AG20443 (cell line): ENCODE data around the gene GRIN2C.

Experiments
- DNase-seq: peaks from one replicate; pipeline ENCODE4 v3.0.0; 2012; ENCODE audit warnings: low spot score, mixed read lengths

The GRIN2C gene

DNA sequence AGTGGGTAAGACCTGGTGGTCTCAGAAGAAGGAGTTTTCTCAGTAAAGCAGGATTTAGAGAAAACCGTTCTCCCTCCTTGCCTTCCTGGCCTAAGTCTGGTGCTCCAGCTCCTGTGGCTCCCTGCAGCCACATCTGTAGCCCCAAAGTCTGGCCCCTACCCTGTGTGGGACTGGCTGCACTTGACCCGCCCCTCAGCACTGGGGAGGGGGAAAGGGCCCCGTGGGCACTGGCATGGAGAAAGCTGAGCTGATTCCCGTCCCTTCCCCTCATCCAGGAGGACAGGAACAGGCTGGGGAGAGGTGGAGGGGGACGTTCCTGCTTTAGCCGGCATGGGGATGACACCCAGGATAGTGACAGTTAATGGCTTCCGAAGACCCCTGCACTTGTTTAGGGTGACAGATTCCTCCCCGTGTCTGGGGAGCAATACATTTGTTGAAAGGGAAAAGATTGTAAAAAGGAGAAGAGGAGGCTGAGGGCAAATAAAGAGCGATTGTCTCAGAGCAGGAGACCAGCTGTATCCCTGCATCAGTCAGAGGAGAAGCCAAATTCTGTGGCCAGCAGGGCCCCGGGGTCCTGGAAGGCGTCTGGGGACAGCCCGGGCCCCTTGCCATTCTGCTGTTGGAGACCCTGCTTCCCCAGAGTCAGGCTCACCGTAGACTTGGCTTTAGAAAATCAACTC lies 37.9 kb downstream of the GRIN2C start:
- no peak for DNase-seq

DNA sequence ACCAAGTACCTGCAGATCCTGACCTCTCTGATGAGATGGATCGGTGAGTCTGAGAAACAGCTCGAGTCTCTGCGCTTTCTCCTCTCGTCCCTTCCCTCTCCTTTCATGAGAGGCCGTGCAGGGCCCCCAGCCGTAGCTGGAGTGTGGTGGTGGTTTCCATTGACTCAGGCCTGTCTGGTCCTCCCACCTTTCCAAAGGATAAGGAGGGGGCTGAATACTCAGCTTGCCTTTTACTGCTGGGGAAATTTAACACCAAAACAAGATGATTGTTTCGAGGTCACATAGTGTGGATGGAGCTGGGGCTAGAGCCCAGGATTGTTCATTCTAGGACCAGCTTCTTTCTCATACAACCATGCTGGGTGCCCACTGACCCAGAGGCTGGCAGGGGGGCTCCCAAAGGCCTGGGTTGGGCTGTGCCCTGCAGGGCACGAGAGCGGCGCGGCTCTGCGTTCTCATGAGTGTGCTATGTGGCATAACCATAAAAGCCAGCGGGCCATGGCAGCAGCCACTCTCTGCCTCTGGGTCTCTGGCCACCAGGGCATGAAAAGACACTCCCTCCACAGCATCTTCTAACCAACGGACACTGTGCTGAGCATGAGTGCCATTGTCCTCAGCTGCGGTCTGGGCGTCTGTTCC lies 39.8 kb downstream of the GRIN2C start:
- no peak for DNase-seq

DNA sequence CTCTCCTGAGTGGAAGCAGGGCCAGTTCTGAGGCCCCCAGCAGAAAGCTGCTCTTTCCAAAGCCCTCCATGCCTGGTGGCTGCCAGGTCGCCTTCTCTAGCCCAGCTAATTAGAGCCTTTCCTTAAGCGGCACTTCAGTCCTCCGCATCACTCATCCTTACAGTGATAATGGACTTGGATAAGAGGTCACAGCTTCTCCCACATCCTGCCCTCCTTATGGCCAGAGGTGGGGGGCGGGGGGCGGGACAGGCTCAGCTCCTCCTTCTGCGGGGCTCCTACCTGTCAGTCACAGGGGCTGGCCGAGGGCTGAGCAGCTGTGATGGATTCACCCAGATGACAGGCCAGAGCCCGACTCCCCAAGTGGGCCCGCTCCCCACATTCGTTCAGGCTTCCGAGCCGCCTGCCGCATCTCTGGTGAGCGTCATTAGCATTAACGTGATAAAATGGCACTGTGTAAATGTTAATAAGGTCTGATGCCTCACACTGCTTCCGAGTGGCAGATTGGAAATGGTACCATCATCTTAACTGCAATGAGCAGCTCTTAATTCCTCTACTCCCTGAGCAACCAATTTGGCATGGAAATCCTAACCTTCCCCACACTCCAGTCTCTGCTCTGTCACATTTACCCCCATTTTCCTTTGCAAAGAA lies 41.3 kb downstream of the GRIN2C start:
- no peak for DNase-seq

DNA sequence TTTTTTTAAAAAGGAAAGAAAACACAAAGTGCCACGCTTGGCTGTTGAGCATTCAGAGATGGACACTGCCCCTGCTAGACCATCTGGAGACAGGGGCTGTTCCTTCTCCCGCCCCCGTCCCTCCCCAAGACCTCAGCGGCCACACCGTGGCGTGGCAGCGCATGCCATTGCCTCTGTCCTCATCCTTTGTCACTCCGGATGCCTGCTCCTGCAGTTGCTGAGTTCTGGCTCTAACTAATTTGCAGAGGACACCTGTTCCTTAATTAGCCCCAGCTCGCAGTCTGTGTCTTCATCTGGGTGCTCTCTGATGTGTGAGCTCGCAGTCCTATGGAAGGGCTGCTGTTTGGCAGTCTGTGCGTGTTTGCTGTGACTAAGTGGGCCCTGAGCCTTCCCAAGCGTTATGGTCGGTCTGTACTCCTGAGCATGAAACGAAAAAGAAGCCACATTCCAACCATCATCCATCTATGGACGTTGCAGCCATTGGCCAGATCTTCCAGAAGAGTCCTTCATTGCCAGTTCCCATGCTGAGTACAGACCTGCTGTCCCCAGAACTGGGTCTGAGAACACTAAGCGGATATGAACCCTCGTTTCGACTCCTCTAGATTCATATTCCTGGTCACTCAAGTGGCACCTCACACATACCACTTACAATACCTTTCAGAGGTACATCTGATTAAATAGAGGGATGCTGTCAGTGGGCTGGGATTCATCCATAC lies 42.6 kb downstream of the GRIN2C start:
- no peak for DNase-seq

DNA sequence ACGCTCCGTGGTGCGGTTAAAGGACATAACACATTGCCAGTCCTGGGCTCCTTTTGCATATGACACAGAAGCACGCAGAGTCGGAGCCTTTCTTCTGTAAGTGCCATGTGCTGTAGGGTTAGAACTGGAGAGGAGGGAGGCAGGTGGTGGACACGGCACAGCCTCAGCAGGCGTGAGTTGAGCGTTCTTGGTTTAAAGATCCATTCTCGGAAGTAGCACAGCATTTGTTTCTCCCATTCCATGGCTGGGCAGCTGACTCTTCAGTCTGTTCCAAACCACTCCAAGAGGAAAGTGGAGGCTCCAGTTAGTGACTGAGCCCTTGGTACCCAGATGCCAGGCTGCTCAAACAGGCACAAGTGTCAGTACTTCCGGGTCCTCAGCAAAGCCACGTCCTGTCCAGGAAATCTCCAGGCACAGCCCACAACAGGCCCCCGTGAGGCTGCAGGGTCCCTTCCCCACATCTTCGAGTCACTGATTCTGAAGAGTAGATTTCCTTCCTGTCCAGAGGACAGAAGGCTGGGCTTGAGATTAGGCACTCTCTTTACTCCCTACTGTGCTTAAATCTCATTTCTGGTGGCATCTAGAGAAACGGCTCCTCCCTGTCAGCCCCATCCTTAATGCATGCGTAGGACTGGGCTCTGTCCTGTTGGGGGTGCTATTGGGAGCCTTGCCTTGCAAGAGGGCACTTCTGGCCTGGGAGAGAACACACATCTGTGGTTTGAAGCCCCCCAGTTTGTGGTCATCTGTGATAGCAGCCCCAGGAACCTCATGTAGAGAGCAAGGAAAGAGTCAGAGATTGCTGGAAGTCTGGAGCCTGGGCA lies 43.9 kb downstream of the GRIN2C start:
- no peak for DNase-seq

DNA sequence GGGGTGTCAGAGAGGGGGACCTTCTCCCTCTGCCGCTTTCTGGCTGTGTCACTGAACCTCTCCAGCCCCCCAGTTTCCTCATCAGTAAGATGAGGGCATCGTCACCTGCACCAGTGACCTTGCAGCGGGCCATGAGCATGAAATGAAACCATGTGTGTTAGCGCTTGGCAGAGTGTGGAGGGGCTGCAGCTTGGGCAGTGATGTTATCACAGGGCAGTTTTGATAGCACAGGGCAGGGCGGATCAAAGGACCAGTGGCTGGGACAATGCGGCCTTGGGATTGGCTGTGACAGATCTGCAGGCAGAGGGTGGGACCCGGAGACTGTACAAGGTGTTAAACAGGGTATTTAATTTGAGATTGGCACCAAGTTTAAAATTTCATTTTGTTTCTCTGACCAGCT lies 44.6 kb downstream of the GRIN2C start:
- no peak for DNase-seq

DNA sequence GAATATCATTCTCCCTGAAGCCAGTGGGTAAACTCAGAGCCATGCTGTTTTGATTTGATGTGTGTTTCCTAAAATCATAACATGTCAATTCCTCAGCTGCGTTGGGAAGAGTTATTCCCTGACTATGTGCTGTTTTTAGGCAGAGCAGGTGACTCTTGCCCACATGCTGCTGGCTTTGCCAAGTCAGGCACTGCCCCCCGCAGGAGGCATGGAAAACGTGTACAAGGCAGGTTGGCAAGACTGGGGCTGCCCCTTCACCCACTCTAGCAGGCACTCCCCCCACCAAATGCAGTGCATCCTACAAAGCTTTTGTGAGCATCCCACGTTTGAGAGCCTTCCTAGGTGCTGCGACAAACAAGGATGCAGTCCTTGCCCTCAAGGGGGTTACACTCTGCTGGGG lies 45.2 kb downstream of the GRIN2C start:
- DNase-seq = no peak

DNA sequence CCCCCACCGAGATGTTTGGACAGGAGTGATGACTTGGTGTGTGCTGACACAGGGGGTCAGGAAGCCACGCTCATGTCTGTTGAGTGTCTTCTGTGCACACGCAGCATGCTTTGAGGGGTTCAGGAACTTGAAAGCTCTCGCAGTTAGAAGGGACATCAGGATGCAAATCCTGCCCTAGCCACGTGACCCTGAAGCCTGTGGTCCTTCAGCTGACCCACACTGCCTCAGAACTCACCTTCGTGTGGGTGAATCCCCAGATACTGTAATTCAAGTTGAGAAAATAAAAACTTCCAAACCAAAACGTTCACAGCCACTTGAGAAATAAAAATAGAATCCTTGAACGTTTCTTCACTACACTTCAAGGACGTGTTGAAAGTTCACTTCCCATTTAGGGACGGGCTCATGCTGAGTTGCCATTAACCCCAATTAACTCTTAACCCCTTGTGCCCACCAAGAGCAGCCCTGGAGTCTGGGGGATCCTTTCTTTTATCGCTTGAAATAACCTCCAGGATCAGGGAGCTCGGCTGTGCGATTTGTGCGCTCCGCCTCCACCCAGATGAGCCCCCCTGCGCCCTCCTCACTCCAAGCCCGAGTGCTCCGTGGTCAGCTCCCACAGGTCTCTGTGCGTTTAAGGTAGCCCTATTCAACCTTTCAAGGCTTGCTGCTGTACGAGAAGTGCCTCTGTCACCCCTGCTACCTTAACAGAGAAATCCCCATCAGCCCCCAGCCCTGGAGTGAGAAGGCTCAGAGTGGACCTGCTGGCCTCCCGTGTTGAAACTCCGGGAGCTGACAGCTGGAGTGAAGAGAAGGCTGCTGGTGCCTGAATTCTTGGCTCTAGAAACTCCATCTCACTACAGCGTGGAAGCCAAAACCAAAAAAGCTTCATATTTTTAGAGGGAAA lies 47.3 kb downstream of the GRIN2C start:
- DNase-seq = no peak

DNA sequence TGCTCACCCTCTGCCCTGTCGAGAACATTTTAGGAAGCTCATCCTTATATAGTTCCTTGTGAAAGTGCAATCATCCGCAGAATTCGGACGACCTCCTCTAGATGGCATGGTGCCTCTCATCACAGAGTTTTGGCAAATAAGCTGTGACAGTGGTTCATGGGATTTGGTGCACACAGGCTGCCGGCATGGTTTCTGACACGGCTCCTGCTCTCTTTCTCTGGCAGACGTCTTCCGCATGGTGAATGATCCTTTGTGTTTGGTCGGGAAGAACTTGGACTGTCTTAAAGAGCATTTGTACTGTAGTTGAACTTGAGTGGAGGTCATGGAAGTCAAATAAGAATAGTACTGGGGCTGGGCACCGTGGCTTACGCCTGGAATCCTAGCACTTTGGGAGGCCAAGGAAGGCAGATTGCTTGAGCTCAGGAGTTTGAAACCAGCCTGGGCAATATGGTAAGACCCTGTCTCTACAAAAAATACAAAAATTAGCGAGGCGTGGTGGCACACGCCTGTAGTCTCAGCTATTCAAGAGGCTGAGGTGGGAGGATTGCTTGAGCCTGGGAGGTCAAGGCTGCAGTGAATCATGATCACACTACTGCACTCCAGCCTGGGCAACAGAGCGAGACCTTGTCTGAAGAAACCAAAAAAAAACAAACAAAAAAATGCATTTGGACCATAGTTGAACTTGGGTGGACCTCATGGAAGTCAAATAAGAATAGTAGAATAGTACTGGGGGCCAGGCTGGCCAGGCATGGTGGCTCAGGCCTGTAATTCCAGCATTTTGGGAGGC lies 48.8 kb downstream of the GRIN2C start:
- no peak for DNase-seq

DNA sequence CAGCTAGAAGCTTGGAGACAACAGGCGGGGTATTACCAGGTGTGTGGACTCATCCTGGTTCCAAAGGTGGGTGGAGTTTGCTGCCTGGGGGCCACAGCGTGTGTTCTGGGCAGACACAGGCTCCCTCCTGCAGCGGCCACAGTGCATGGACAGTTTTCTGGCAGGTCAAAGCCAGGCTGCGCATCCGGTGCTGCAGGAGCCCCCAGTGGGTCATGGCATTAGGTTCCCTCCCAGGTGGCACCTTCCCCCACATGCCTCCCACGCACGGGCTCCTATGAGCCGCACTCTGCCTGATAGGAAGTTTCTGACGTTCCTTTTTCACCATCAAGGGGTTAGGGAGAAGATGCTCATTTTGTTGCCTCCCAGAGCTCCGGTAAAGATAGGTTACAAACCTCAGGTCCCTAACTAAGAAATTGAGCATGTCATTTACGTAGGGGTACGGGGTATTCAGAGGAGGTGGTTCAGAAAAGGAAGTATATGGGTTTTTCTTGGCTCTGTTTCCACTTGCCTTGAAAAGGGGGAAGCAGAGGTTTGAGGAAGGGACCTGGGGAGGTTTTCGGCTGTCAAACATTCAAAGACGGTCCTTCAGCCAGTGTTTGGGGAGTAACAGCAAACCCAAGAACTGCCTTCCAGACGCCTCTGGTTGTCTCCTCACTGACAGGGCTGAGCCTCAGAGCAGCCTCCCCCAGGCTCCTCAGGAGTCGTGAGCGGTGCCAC lies 50.8 kb downstream of the GRIN2C start:
- DNase-seq = no peak

DNA sequence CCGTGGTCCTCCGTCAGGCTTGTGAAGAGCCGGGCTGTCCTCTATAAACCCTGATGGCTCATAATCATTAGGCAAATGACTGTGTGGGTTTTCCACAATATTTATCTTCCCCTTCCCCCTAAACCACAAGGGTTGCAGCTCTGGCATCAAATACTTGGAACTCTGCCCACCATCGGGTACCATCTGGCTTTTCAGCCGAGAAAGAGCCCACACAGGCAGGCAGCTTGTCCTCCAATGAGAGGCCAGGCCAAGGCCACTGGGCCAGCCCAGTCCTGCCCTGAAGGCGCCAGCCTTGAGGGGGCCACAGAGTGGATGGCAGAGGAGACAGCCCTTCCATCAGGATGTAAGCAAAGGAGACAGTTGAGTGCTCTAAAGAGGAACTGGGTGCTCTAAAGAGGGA lies 51.8 kb downstream of the GRIN2C start:
- no peak for DNase-seq

DNA sequence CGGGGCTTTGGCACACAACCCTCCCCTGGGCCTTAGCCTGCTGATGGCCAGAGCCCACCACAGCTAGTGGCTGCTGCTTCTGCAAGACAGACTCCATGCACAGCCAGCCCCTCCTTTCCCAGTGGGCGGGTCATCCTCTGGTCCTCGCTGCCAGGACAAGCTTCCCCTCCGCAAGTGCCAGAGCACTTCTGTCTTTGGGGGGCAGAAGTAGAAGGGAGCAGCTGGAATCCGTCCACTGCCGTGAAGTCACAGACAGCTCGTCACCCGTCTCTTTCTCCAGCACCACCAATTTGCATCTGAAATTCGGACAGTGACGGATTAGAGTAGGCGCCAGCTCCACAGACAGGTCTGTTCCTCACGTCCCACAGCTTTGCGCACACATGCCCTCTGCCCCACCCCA lies 52.2 kb downstream of the GRIN2C start:
- no peak for DNase-seq

DNA sequence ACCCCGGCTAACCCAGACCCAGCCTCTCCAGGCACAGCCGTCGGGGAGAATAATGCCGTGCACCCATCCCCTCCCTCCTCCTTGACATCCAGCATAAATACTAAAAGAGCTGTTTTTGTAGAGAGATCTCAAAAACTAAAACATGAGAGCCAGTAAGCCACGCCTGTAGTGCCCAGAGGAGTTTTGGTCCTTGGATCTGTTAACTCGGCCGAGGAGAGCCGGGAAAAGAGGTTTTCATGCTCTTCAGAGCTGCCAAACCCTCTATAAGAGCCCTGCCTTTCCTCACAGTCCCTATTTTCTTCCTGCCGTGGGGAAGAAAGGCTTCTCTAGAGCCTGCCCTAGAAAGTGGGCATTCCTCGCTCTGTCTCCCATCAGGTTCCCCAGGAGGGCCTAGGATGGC lies 53.4 kb downstream of the GRIN2C start:
- DNase-seq = no peak

DNA sequence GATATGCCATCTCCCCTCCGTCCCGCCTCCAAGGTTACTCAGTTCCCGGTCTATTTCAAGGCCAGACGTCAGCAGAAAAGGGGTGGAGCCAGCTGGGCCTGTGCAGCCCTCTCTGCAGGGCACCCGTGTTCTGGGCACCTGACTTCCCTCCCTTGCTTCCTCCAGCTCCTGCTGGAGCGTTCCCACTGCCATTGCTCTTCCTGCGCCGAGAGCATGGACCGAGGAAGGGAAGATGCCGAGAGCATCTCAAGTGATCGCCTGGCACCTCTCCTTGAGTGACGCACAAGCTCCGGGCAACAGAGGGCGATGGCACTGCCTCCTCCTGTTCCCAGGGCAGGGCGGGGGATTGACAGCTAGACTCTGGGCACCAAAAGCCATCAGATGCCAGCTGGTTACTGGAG lies 54.1 kb downstream of the GRIN2C start:
- DNase-seq = no peak

DNA sequence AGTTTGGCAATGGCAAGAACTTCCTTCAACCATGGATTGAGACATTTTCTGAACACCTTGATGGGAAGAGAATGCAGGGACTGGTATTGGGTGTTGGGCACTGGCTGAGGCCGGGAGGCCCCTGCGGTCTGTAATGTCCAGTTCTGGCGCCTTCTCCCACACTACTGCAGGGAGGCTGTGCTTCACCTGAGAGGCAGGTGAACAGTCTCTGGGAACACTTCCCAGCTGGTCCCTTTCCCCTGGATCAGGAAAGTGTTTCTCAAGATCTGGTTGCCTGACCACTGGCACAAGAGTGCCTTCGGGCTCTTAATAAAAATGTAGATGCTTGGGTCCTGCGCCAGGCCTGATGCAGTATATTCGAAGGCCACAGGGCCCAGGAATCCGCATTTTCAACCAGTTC lies 55.0 kb downstream of the GRIN2C start:
- no peak for DNase-seq

DNA sequence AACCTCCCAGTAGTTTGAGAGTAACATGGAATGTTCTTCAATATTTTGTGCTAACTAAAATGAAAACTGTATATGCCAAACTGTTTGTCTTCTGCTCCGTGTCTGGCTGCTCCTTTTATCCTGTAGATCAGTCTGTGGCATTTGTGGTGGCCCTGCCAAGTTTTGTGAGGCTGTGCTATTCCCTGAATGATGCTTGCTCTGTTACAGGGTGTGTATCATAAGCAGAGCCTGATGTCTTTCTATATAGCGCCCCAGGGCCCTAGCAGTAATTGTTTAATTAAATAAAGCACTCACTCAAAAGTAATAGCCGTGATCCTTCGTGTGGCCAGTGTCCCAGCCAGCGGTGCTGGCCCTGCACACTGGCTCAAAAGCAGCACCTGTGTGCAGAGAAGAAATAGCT lies 55.7 kb downstream of the GRIN2C start:
- DNase-seq = no peak

DNA sequence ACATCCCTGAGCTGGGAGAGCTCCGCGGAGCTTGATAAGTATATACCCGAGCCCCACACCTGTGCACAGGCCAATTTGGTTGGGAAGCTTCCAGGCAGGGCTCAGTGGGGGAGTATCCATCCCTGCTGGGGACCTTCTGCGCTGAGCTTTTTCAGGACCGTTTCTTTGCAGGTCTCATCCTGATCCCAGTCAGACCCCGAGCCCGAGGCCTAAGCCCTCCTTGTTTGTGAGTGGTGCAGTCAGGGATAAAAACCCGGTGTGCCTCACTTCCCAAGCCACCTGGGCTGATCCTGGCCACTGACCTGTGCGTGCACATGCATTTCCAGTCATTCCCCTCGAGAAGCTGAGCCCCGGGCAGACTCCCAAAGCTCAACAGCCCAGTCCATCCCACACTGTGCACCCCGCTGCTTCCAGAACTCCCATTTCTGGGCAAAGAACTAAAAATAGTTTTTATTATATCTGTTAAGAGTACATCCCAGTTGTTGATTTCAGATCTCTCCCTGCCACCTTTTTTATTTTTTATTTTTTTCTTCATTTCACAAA lies 56.2 kb downstream of the GRIN2C start:
- DNase-seq = no peak

DNA sequence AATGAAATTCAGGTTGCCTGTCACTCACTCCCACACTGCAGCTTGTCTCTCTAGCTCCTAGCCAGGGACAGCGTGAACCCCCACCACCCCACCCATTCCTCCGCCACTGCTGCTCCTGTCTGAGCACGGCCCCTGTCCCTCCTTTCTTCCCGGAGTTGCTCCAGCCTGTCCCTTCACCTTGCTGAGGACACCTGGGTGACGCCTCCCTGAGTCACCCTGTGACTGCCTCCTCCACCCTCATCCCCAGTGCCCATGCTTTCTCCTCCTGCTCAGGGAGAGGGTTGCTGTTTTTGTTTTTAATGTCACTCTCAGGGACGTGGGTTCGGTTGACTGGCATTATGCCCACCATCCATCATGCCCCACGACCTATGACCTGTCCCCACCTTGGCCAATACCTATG lies 57.8 kb downstream of the GRIN2C start:
- no peak for DNase-seq

DNA sequence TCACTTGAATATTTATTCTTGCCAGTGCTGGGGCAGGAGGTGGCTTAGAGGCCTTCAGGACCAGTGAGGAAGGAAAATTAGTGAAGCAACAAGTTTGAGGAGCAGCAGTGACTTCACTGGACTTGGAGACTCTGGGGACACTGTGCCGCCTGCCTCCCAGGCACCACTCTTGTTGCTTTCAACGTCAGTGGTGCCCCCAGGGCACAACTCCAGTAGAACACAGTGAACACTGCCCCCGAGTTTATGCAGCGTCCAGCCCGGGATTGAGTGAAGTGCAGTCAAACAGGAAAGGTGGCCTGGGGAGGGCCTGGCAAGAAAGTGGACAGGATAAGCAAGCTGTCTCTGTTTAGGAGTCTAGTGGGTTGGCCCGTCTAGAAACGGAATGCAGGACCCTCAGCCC lies 59.2 kb downstream of the GRIN2C start:
- no peak for DNase-seq
